Measurements from ENCODE around the gene HMHB1.

Gene HMHB1

DNA sequence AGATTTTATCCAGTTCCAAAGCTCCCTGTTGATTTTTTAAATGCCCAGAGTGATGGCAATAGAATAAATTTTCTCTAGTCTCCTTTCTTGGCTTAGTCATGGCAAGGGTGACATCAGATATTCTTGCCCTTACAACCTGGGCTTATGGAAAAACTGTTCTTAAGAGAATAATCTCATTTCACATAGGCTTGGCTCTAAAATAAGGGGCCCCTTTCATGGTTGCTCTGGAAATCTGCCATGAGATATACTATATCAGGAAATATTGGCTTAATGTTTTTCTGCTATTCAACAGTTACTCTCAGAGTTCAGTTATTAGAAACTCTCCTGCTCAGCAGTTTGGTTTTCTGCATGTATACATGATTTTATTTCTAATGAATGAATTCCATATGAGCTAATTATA, 7.8 kb downstream of the HMHB1 start:
- ChIA-PET CTCF (interaction anchor here (1.0 kb wide), 1 partner anchor 18 kb away, joined by 3 read pairs; no protein-coding TSS in a partner anchor), POLR2A (no interaction called here)
- no peak for DNase-seq (ENCODE audit: extremely low spot score)
- TF ChIP-seq, protein P1, sequence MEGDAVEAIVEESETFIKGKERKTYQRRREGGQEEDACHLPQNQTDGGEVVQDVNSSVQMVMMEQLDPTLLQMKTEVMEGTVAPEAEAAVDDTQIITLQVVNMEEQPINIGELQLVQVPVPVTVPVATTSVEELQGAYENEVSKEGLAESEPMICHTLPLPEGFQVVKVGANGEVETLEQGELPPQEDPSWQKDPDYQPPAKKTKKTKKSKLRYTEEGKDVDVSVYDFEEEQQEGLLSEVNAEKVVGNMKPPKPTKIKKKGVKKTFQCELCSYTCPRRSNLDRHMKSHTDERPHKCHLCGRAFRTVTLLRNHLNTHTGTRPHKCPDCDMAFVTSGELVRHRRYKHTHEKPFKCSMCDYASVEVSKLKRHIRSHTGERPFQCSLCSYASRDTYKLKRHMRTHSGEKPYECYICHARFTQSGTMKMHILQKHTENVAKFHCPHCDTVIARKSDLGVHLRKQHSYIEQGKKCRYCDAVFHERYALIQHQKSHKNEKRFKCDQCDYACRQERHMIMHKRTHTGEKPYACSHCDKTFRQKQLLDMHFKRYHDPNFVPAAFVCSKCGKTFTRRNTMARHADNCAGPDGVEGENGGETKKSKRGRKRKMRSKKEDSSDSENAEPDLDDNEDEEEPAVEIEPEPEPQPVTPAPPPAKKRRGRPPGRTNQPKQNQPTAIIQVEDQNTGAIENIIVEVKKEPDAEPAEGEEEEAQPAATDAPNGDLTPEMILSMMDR (IDR thresholded peaks at IDR 0.05; ENCODE audit: control extremely low read depth, extremely low read depth, low read depth, missing control alignments) = no peak

DNA sequence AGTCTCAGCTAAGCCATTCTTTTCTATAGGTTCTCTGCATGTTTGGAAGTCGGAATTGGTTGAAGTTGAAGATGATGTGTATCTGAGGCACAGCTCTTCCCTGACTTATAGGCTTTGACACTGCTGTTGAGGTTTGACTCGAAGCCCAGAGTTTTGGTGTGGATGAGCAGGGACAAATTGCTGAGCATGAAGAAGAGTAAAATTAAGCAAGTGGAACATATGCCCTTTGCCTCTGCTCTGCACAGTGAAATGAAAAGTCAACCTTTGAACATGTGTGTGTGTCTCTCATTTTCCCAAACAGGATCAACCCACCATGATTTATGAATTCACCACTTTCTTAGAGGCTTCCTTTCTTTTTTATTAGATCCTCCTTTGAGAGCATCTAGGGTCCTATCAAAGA, 8.5 kb downstream of the HMHB1 start:
- ChIA-PET CTCF (interaction anchor here (1.0 kb wide), 1 partner anchor 19 kb away, joined by 3 read pairs; no protein-coding TSS in a partner anchor), POLR2A (no interaction called here)
- no peak for DNase-seq (ENCODE audit: extremely low spot score)
- TF ChIP-seq, protein P1 (IDR thresholded peaks at IDR 0.05; ENCODE audit: control extremely low read depth, extremely low read depth, low read depth, missing control alignments) = no peak

DNA sequence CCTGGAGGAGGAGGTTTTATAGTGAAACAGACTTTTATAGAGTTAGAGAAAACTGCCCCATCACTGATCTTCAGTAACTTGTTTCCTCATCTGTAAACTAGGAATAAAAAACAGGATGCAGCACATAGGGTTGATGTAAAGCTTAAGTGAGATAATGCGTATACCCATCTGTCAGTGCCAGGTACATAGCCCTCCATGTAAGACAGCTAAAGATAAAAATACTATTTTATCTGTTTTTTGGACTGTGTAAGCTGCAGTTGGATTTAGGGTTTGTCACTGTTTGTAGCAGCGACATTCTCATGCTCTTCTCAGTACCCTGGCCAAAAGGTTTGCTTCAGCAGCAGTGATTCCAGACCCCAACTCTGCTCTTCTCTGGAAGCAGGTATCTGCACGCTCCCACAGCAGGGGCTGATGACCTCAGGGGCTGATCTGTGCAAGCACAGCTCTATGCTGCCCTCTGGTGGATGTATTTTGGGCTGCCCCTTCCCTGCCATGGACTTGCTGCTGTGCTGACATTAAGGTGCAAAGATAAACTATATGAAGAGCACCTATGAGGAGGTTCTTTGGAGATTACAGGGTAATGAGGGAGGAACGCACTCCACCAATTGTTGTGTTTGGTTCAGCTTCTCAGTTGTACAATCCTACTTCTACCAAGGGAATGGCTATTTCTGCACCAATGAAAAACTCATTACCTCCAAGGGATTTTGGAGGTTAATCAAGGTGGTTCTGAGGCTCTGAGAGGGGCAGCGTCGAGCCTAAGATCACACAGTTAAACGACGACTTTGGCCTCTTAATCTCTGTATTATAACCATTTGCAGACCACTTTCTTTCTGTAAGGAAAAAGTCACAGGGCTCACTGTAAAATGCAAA, 13.1 kb downstream of the HMHB1 start:
- TF ChIP-seq, protein P1 (IDR thresholded peaks at IDR 0.05; ENCODE audit: control extremely low read depth, extremely low read depth, low read depth, missing control alignments) = peak; percentile 96
- ChIA-PET CTCF (interaction anchor here (0.7 to 4.9 kb wide), 67 partner anchors 10 to 1045 kb away, joined by 3 to 38 read pairs (median 4); partner anchors contain the start of genes HMHB1 and NR3C1), POLR2A (interaction anchor here (0.9 kb wide), 1 partner anchor 421 kb away, joined by 4 read pairs; the partner anchor contains the start of gene NR3C1)
- peak; percentile 72 for DNase-seq (ENCODE audit: extremely low spot score)

DNA sequence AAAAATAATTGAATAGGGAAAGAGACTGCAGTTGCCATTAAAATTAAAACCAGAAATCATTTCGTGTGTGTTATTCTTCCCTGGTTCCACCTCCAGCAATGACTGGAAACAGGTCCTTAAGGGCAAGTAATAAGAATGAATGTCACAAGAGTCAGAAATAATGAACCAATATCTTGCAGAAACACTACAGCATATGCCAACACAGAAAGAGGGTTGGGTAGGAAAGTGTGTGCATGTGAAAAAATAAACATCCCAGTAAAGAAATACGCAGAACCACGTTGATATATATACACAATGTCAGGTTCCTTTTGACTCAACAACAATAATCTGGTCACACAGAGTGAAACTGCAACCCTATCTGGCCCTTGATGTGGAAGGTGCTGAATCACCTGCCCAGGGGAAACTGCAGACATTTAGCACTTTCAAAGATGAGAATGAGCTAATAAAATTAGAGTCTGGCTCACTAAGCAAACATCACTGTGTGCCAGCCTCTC, 15.0 kb downstream of the HMHB1 start:
- TF ChIP-seq, protein P1 (IDR thresholded peaks at IDR 0.05; ENCODE audit: control extremely low read depth, extremely low read depth, low read depth, missing control alignments) = no peak
- DNase-seq (ENCODE audit: extremely low spot score) = peak; percentile 55
- POLR2A ChIA-PET = no interaction called here
- CTCF ChIA-PET = interaction anchor here (0.8 to 4.9 kb wide), 11 partner anchors 10 to 906 kb away, joined by 3 to 38 read pairs (median 7); partner anchors contain the start of genes HMHB1 and NR3C1

DNA sequence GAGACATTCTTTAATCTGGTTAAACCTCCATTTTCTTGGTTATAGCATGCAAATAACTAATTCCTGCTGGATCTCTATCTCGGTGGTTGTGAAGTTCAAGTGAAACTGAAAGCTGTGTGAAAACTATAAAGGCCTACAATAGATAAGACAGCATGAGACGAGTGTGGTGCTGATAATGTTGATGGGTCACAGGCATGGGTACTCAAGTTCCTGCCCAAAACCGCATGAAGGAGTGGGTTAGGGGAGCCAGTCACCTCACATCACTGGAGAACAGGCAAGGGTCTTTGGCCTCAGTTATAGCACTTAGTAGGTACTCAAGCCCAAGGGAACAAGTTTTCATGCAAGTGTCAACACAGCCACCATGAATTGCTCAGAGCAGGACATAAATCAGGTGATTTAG, 16.7 kb downstream of the HMHB1 start:
- DNase-seq (ENCODE audit: extremely low spot score) = no peak
- TF ChIP-seq, protein P1 (IDR thresholded peaks at IDR 0.05; ENCODE audit: control extremely low read depth, extremely low read depth, low read depth, missing control alignments) = no peak
- CTCF ChIA-PET = interaction anchor here (0.6 to 4.7 kb wide), 8 partner anchors 8 to 1115 kb away, joined by 3 to 37 read pairs (median 3); no protein-coding TSS in a partner anchor
- POLR2A ChIA-PET = no interaction called here

DNA sequence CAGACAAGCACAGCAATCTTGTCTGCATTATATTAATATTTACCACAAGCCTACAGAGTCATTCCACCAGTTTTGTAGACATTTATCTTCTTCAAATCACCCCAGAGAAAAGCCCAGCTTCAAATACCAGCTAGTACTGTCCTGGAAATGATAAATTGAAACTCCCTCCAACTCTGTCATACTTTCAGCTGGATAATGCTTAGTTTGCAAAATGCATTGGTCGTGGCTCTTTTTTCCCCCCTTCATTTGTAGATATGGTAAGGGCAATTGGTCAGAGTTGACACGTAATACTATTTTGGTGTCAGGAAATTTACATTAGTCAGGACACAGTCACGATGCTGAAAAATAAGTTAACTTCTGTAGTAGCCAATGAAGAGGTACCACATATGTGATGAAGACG, 21.2 kb downstream of the HMHB1 start:
- CTCF ChIA-PET = interaction anchor here (1.5 to 1.7 kb wide), 3 partner anchors 16 to 830 kb away, joined by 3 to 5 read pairs (median 4); no protein-coding TSS in a partner anchor
- no peak for DNase-seq (ENCODE audit: extremely low spot score)
- POLR2A ChIA-PET = no interaction called here
- TF ChIP-seq, protein P1 (IDR thresholded peaks at IDR 0.05; ENCODE audit: control extremely low read depth, extremely low read depth, low read depth, missing control alignments) = no peak
